ENCODE data around the gene GRIK4.

- TF ChIP-seq SUZ12 (IDR thresholded peaks at IDR 0.05; ENCODE audit: extremely low read depth, insufficient read depth, insufficient read length) (no peak), YY1 (IDR thresholded peaks at IDR 0.05; ENCODE audit: insufficient read depth, insufficient read length) (no peak)
These were observed 370.6 kb downstream of the GRIK4 start for GRCh38 chr11:120882175-120882574.

Data from NT2/D1 (cell line).